HG03066 (cell line): ENCODE results near the gene CA5A.

Experiments used
- ATAC-seq: cut with Tn5 transposase; IDR thresholded peaks from one replicate; pipeline ENCODE4 v1.9.1; 2021; ENCODE audit warnings: low read depth; ENCODE audit not compliant: unreplicated experiment

CA5A gene

GRCh38 chr16:87854053-87854906, 82.0 kb downstream of the CA5A start:
- ATAC-seq = no peak

- ATAC-seq = no peak
Observed at GRCh38 chr16:87853411-87854052, 82.8 kb downstream of the CA5A start.

GRCh38 chr16:87851601-87852000, 84.7 kb downstream of the CA5A start:
- no peak for ATAC-seq

GRCh38 chr16:87851141-87851587, 85.2 kb downstream of the CA5A start:
- ATAC-seq = no peak

- ATAC-seq = no peak
Observed at GRCh38 chr16:87850009-87851006, 86.0 kb downstream of the CA5A start.

GRCh38 chr16:87849419-87850008, 86.8 kb downstream of the CA5A start:
- ATAC-seq = no peak

GRCh38 chr16:87848676-87849345, 87.5 kb downstream of the CA5A start:
- ATAC-seq = no peak

- no peak for ATAC-seq
Observed at GRCh38 chr16:87847785-87848675, 88.3 kb downstream of the CA5A start.

- no peak for ATAC-seq
Observed at GRCh38 chr16:87847467-87847784, 88.9 kb downstream of the CA5A start.

GRCh38 chr16:87846705-87847466, 89.4 kb downstream of the CA5A start:
- ATAC-seq = no peak

- ATAC-seq = no peak
Observed at GRCh38 chr16:87845807-87846619, 90.3 kb downstream of the CA5A start.

- no peak for ATAC-seq
Observed at GRCh38 chr16:87845213-87845612, 91.1 kb downstream of the CA5A start.

- ATAC-seq = no peak
Observed at GRCh38 chr16:87844809-87845208, 91.5 kb downstream of the CA5A start.

GRCh38 chr16:87844120-87844733, 92.1 kb downstream of the CA5A start:
- ATAC-seq = no peak

GRCh38 chr16:87843678-87844105, 92.6 kb downstream of the CA5A start:
- ATAC-seq = no peak

GRCh38 chr16:87842209-87842869, 94.0 kb downstream of the CA5A start:
- no peak for ATAC-seq
